Muscle of leg (tissue), 11 donors: Measurements from ENCODE around the gene PLBD2. TPM values are rescaled to one million over a fixed set of nuclear protein-coding genes. Genes with fewer than 3 reads are reported as not detected.
A peak's percentile ranks its signal among the peaks of the same experiment; 100 is the strongest.

Experiments
- DNase-seq: peaks from one replicate; pipeline ENCODE4 v3.0.0; 2013
- H3K27ac ChIP-seq: one replicate; pipeline ENCODE4 v1.5.1; 2013; ENCODE audit warnings: mild to moderate bottlenecking, low read length, control low read depth
- H3K27me3 ChIP-seq: one replicate; pipeline ENCODE4 v1.6.1; 2013; ENCODE audit warnings: low read length; ENCODE audit not compliant: control insufficient read depth, insufficient read depth
- H3K36me3 ChIP-seq: one replicate; pipeline ENCODE4 v1.6.1; 2013; ENCODE audit warnings: low read length; ENCODE audit not compliant: control insufficient read depth, insufficient read depth
- H3K4me1 ChIP-seq: one replicate; pipeline ENCODE4 v1.6.1; 2013; ENCODE audit warnings: low read length; ENCODE audit not compliant: control insufficient read depth, insufficient read depth
- H3K4me3 ChIP-seq: one replicate; pipeline ENCODE4 v1.5.1; 2013; ENCODE audit warnings: low read length, control low read depth
- H3K9me3 ChIP-seq: replicated peaks from 2 replicates; pipeline ENCODE4 v1.6.1; 2013; ENCODE audit warnings: low read depth, low read length; ENCODE audit not compliant: control insufficient read depth
- WGBS: methylation state at CpG from one replicate; pipeline ENCODE4 v1.1.5; 2013; ENCODE audit warnings: missing lambda C conversion rate; ENCODE audit not compliant: insufficient coverage; 5-methylcytosine and 5-hydroxymethylcytosine counted together
- polyA plus RNA-seq, 8 donors: library from polyadenylated mRNA; unstranded; fragments of 120-200 nt; gene quantifications; one replicate each; pipeline versions ENCODE4 v1.2.1 to v1.2.3, GENCODE V29; 2013; ENCODE audit warnings: inconsistent platforms in 1 of 8, low replicate concordance in 1 of 8; ENCODE audit not compliant: insufficient read length in 8 of 8, insufficient read depth in 1 of 8
- total RNA-seq: library from RNA; stranded (reverse); fragments of 120-200 nt; gene quantifications from one replicate; pipeline ENCODE4 v1.2.4, GENCODE V29; 2013

PLBD2 gene
- total and polyA plus RNA-seq, 9 donors = 5.4 to 15.4 (median 13.8) TPM

GRCh38 chr12:113401066-113402000, 42.9 kb downstream of the PLBD2 start:
- Histone ChIP-seq H3K9me3 (no peaks in the 10 kb centered on the region), H3K4me1 (peaks cover 4% of the 10 kb centered on the region), H3K4me3 (no peak overlapping the region), H3K27me3 (peaks cover 3% of the 10 kb centered on the region), H3K27ac (no peak overlapping the region), H3K36me3 (no peaks in the 10 kb centered on the region)
- WGBS = 80% methylated on average over 3 of the region's 13 CpGs
- DNase-seq = no peak

- DNase-seq = no peak
- H3K9me3 ChIP-seq = no peaks in the 10 kb centered on the region
- H3K27ac ChIP-seq = no peak overlapping the region
- H3K36me3 ChIP-seq = no peaks in the 10 kb centered on the region
- H3K4me1 ChIP-seq = peaks cover 4% of the 10 kb centered on the region
- H3K27me3 ChIP-seq = no peaks in the 10 kb centered on the region
- WGBS = 81% methylated on average over 13 of the region's 23 CpGs
- no peak overlapping the region for H3K4me3 ChIP-seq
These were observed 44.3 kb downstream of the PLBD2 start for GRCh38 chr12:113402586-113403260.

- Histone ChIP-seq H3K9me3 (no peaks in the 10 kb centered on the region), H3K27ac (no peak within 1 kb of the TSS), H3K27me3 (no peaks in the 10 kb centered on the region), H3K36me3 (no peaks in the 10 kb centered on the region), H3K4me1 (peaks cover 4% of the 10 kb centered on the region), H3K4me3 (no peak within 1 kb of the TSS)
- WGBS = 37% methylated on average over 4 of the region's 14 CpGs
- DNase-seq = peak; percentile 82
These were observed 45.3 kb downstream of the PLBD2 start, which contains the start of gene SDS for GRCh38 chr12:113403435-113404415. Gene SDS, minus strand, starts transcription at chr12:113403887. Its CDS starts 4,179 bp downstream, at chr12:113399708.

- no CpG with 5 or more reads among the region's 3 CpGs for WGBS
- H3K27me3 ChIP-seq = no peaks in the 10 kb centered on the region
- H3K36me3 ChIP-seq = no peaks in the 10 kb centered on the region
- H3K4me1 ChIP-seq = peaks cover 4% of the 10 kb centered on the region
- no peak overlapping the region for H3K4me3 ChIP-seq
- no peaks in the 10 kb centered on the region for H3K9me3 ChIP-seq
- DNase-seq = peak; percentile 40
- H3K27ac ChIP-seq = no peak overlapping the region
These were observed 47.3 kb downstream of the PLBD2 start for GRCh38 chr12:113405694-113406093.

- DNase-seq = peak; percentile 57
- Histone ChIP-seq H3K4me3 (no peak overlapping the region), H3K9me3 (no peaks in the 10 kb centered on the region), H3K27ac (no peak overlapping the region), H3K27me3 (no peaks in the 10 kb centered on the region), H3K4me1 (peaks cover 4% of the 10 kb centered on the region), H3K36me3 (no peaks in the 10 kb centered on the region)
- 71% methylated on average over 2 of the region's 6 CpGs for WGBS
These were observed 49.7 kb downstream of the PLBD2 start for GRCh38 chr12:113407931-113408600.

GRCh38 chr12:113408756-113409298, 50.4 kb downstream of the PLBD2 start:
- Histone ChIP-seq H3K27ac (no peak overlapping the region), H3K4me3 (no peak overlapping the region), H3K36me3 (no peaks in the 10 kb centered on the region), H3K27me3 (no peaks in the 10 kb centered on the region), H3K9me3 (no peaks in the 10 kb centered on the region), H3K4me1 (no peaks in the 10 kb centered on the region)
- WGBS = 70% methylated on average over 3 of the region's 11 CpGs
- DNase-seq = no peak

- 75% methylated on average over 3 of the region's 9 CpGs for WGBS
- DNase-seq = no peak
- H3K36me3 ChIP-seq = no peaks in the 10 kb centered on the region
- no peak overlapping the region for H3K27ac ChIP-seq
- no peaks in the 10 kb centered on the region for H3K27me3 ChIP-seq
- no peaks in the 10 kb centered on the region for H3K9me3 ChIP-seq
- H3K4me3 ChIP-seq = no peak overlapping the region
- H3K4me1 ChIP-seq = no peaks in the 10 kb centered on the region
These were observed 51.2 kb downstream of the PLBD2 start for GRCh38 chr12:113409462-113410124.

GRCh38 chr12:113413488-113413939, 55.1 kb downstream of the PLBD2 start:
- no peaks in the 10 kb centered on the region for H3K4me1 ChIP-seq
- no peak for DNase-seq
- H3K36me3 ChIP-seq = no peaks in the 10 kb centered on the region
- H3K4me3 ChIP-seq = no peak overlapping the region
- WGBS = 10% methylated on average over 2 of the region's 11 CpGs
- peaks cover 3% of the 10 kb centered on the region for H3K27me3 ChIP-seq
- H3K9me3 ChIP-seq = no peaks in the 10 kb centered on the region
- no peak overlapping the region for H3K27ac ChIP-seq
